GM19455 (cell line): ENCODE data around the gene TTC39C.
A peak's percentile ranks its signal among the peaks of the same experiment; 100 is the strongest.
"Not testable (repeated sequence)": the region's sequence is repeated elsewhere in the genome, so short reads cannot be mapped to it uniquely, and the experiment has no call there.

Experiments
- ATAC-seq: cut with Tn5 transposase; IDR thresholded peaks from one replicate; pipeline ENCODE4 v1.9.1; 2021; ENCODE audit not compliant: unreplicated experiment

The TTC39C gene

GRCh38 chr18:24015639-24016631 lies 1.4 kb downstream of the TTC39C start:
- no peak for ATAC-seq

- no peak for ATAC-seq
Measured at GRCh38 chr18:24016643-24017042, 2.1 kb downstream of the TTC39C start.

GRCh38 chr18:24018299-24018886 lies 3.8 kb downstream of the TTC39C start:
- no peak for ATAC-seq

GRCh38 chr18:24019641-24020331 lies 5.2 kb downstream of the TTC39C start:
- ATAC-seq, result peak; percentile 85

GRCh38 chr18:24021505-24021904 lies 7.0 kb downstream of the TTC39C start:
- no peak for ATAC-seq

- no peak for ATAC-seq
Measured at GRCh38 chr18:24022161-24022560, 7.6 kb downstream of the TTC39C start.

GRCh38 chr18:24023185-24023814 lies 8.7 kb downstream of the TTC39C start:
- ATAC-seq, result no peak

GRCh38 chr18:24024425-24024824 lies 9.9 kb downstream of the TTC39C start:
- no peak for ATAC-seq

- ATAC-seq, result no peak
Measured at GRCh38 chr18:24026457-24026856, 11.9 kb downstream of the TTC39C start.

- no peak for ATAC-seq
Measured at GRCh38 chr18:24027156-24027827, 12.7 kb downstream of the TTC39C start.

GRCh38 chr18:24028946-24029345 lies 14.4 kb downstream of the TTC39C start:
- ATAC-seq, result not testable (repeated sequence)

- ATAC-seq, result no peak
Measured at GRCh38 chr18:24031318-24031717, 16.8 kb downstream of the TTC39C start.

GRCh38 chr18:24031916-24032315 lies 17.4 kb downstream of the TTC39C start:
- ATAC-seq, result no peak

GRCh38 chr18:24033641-24034412 lies 19.3 kb downstream of the TTC39C start:
- no peak for ATAC-seq

GRCh38 chr18:24035316-24035715 lies 20.8 kb downstream of the TTC39C start:
- ATAC-seq, result no peak

GRCh38 chr18:24039671-24040070 lies 25.1 kb downstream of the TTC39C start:
- no peak for ATAC-seq

GRCh38 chr18:24041691-24042090 lies 27.1 kb downstream of the TTC39C start:
- no peak for ATAC-seq

GRCh38 chr18:24043403-24043802 lies 28.8 kb downstream of the TTC39C start:
- no peak for ATAC-seq

GRCh38 chr18:24048261-24048660 lies 33.7 kb downstream of the TTC39C start:
- ATAC-seq, result no peak

- no peak for ATAC-seq
Measured at GRCh38 chr18:24049142-24049541, 34.6 kb downstream of the TTC39C start.
